GM19099 (cell line): Measurements from ENCODE around the gene SCIN.

Experiments used
- POLR2A ChIP-seq: IDR thresholded peaks from 3 replicates; pipeline ENCODE4 v1.6.1; 2011; ENCODE audit warnings: low read depth; ENCODE audit not compliant: insufficient read length; ENCODE audit errors: extremely low read depth

The SCIN gene

DNA sequence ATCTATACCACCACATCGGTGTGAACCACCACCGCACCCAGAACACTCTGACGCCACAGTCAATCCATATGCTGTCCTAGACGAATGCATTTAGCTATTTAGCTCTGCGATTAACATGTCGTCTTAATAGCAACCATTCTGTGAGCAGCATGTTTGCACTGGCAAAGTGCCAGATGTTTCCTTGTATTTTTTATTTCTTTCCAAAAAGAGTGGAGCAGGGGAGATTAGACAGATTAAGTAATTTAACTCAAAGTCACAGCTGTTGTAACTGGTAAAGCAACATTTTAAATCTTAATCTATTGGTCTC is 59.9 kb downstream of the SCIN start:
- TF ChIP-seq POLR2A, result no peak

DNA sequence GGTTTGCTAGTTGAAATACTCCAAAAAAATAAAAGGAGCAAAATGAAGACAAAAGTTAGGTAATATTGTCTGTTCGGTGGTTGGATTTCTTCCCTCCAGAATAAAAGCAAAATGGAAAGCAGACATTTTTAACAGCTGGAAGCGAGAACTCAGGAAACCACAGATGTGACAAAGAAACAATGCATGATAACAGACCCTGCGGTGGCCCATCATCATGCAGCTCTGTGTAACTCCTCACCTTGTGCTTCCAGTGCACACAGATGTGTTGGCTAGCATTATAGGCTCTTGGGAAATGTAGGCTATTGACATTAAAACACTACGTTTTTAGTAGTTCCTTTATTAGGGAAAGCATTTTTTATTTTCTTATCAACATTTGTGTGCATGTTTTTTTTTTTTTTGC is 63.1 kb downstream of the SCIN start:
- no peak for TF ChIP-seq POLR2A

- TF ChIP-seq POLR2A, result no peak
Observed at GRCh38 chr7:12635830-12636229, 65.3 kb downstream of the SCIN start.

DNA sequence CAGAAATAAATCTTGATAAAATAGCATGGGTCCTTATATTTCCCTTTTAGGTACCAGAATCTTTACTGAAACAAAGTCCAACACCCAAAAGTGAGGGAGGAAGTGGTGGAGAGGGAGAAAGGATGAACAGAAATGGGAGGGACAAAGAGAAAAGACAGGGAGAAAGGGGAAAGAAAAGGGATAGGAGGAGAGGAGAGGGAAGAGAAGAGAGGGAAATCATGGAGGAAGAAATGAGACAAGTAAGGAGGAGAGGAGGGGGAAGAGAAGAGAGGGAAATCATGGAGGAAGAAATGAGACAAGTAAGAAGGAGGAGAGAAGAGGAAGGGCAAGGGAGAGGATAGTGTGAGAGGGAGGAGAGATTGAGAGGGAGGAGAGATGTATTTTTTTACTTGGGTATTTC is 66.8 kb downstream of the SCIN start:
- TF ChIP-seq POLR2A, result no peak

DNA sequence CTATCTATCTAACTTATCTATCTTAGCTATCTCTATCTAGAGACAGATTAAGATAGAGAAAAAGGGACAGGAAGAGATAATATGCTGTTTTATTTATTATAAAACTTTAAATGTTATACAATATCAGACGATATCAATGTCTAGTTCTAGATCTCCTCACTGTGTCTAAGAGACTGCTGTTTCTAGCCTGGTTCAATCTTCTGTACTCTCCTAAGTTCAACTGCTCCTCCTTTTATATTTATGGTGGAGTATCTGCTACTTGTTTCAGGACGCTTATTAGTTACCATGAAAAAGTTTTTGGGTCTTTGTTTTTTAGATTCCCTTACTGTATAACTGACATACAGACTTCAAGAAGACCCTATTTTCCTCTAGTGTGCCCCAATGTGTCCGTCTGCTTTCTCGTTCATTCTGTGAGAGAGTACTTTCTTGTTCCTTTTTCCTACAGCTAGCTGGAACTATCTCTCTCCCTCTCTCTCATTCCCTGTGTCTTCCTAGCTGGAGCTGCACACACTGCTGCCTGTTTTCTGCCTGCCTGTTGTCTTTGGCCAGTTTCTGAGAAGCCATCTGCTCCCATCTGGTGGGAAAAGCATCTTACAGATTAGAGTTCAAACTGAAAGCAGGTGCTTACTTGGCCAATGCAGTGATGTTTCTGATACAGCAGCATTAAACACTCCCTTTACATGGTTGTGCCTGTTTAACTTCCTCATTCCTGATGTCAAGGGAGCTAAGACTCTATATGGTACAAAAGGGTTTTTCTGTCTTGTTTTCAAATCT is 67.5 kb downstream of the SCIN start:
- TF ChIP-seq POLR2A, result no peak

- no peak for TF ChIP-seq POLR2A
Observed at GRCh38 chr7:12638851-12639456, 68.4 kb downstream of the SCIN start.

DNA sequence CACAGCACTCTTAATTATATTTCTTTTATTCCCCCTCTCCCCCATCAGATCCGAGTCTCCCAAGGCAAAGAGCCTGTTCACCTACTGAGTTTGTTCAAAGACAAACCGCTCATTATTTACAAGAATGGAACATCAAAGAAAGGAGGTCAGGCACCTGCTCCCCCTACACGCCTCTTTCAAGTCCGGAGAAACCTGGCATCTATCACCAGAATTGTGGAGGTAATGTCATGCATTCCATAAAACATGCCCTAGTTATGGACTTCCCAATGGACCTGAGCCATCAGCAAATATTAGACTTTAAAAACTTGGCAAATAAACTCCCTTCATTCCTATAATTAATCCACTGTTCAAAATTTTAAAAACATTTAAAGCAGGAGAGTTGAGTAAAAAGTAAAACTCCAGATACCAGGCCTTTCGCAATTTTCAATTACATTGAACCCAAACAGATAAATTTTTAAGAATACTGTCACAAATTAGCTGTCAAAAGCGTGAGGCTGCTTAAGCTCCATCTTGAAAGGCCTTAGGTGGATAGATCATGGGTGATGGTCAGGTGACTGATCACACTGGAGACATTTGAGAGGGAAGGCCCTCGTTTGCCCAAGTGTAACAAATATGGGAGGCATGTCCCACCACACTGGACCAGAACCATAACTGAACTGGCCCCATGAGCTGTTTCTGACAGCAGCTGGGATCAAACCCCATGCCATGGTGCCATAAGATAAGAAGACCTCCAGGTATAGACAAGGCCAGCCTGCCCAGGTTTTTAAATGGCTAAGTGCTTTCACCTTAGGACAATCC is 70.0 kb downstream of the SCIN start:
- no peak for TF ChIP-seq POLR2A

DNA sequence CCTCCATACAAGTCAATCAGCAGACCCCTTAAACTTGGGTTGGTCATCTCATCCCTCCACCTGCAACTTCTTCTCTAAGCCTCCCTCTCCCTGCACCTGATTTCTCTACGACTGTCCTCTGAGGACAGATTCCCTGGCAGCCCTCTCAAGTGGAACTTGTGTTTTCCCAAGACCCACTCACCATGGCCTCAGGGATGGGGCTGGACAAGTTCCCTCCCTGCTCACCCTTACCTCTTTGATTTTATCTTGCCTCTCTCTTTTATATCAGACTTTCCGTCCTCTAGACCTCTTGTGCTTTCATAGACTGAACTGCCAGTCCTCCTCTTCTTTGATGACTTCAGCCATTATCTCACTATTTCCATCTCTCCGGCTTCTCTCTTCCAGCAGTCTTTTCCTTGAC is 70.7 kb downstream of the SCIN start:
- no peak for TF ChIP-seq POLR2A

DNA sequence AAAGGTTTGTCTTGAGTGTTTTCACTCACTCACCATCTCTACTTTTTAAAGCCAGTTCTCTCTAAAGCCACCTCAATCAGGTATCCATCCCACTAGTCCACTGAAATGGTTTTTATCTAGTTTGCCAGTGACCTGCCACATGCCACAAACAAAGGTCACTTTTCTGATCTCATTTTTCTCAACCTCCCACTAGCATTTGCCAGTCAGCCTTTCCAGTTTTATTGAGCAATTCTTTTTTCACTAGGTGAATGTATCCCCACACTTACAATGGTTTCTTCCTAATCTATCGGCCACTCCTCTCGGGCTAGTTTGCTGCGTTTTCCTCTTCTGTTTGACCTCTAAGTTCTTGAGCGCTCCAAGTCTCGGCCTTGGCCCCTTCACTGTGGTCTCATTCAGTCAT is 72.0 kb downstream of the SCIN start:
- TF ChIP-seq POLR2A, result no peak

- no peak for TF ChIP-seq POLR2A
Observed at GRCh38 chr7:12643001-12643643, 72.6 kb downstream of the SCIN start.

DNA sequence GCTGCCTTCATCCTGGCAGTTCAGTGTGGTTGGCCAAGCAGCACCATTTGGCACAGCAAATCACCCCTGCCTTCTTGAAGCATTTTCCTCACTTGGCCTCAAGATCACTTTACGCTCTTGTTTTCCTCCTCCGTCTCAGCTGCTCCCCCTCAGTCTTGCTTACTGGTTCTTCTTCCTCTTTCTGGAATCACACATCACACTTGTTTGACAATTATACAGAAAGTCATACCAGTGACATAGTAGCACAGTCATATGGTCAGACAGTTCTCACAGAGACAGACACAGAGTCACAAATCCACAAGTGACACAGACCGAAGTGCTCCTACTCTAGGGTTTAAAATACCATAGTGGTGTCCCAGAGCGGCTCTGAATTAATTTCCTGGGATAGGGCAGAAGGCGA is 73.1 kb downstream of the SCIN start:
- TF ChIP-seq POLR2A, result no peak

DNA sequence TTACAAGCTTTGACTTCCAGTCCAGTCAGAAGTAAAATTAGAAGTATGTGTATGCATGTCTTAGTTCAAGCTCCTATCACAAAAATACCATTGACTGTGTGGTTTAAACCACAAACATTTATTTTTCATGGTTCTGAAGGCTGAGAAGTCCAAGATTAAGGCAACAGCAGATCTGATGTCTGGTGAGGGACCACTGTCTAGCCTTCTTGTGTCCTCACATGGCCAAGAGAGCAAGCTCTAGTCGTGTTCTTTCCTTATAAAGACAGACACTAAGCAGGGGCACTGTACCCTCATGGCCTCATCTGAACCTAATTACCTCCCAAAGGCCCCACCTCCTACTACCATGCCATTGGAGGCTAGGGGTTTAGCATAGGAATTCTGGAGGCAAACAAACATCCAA is 75.6 kb downstream of the SCIN start:
- TF ChIP-seq POLR2A, result no peak

DNA sequence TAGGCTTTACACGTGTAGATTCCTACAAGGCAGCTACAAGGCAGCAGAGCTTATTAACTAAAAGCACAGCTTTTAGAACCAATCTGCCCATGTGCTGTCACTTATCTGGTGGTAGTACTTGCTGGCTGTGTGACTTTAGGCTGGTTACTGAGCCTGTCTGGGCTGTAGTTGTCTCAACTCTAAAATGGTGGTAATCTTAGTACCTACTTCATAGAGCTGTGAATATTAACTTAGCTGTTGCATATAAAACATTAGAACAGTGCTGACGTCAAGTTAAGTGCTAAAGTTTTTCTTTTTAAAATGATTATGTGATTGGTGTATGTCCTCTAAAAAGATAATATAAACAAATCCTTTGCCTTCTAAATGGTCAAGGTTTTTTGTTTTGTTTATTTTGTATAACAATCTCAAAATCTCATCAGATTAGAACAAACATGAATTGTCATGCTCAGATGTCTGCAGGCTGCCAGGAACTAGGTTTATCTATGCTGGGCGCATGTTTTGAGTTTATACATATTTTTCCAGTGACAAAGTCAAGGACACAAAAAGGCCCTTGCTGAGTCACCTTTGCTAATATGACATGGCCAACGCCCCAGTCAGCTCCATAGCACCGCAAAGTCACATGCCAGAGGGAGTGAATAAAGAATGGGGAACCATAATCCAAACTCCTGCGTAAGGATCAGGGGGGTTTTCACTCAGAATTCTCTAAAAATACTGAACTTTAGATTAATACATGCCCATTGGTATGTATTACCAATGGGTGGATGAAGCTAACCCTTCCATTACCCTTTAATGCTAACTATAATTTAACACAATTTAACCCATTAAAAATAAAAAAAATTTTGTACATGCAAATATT is 77.1 kb downstream of the SCIN start:
- TF ChIP-seq POLR2A, result no peak

GRCh38 chr7:12648704-12649261 is 78.3 kb downstream of the SCIN start:
- no peak for TF ChIP-seq POLR2A
